Aorta (tissue), 5 donors: ENCODE measurements around the gene MYL10. TPM values are rescaled to one million over a fixed set of nuclear protein-coding genes. Genes with fewer than 3 reads are reported as not detected.

Experiments
- ATAC-seq: fragments of 200-7000 bp; cut with Tn5 transposase; one replicate; pipeline ENCODE4 v1.9.1; 2022; ENCODE audit warnings: moderate library complexity; ENCODE audit not compliant: low FRiP score
- DNase-seq, 2 donors: peaks; one replicate each; pipeline ENCODE4 v3.0.0-alpha.2; 2020
- H3K27ac ChIP-seq, 2 donors: one replicate each; pipeline ENCODE4 v1.5.1; 2013; ENCODE audit warnings: low read length in 2 of 2, mild to moderate bottlenecking in 2 of 2, moderate library complexity in 2 of 2, control low read depth in 1 of 2, inconsistent platforms in 1 of 2, low read depth in 1 of 2
- H3K27me3 ChIP-seq, 2 donors: one replicate each; pipeline ENCODE4 v1.6.1; 2013; ENCODE audit warnings: control low read depth in 1 of 2, low read length in 1 of 2, mild to moderate bottlenecking in 1 of 2, moderate library complexity in 1 of 2; ENCODE audit not compliant: insufficient read depth in 2 of 2, control insufficient read depth in 1 of 2
- H3K36me3 ChIP-seq, 2 donors: one replicate each; pipeline ENCODE4 v1.6.1; 2013; ENCODE audit warnings: control low read depth in 1 of 2, low read length in 1 of 2, mild to moderate bottlenecking in 1 of 2; ENCODE audit not compliant: insufficient read depth in 2 of 2, control insufficient read depth in 1 of 2
- H3K4me1 ChIP-seq, 2 donors: one replicate each; pipeline ENCODE4 v1.6.1; 2013; ENCODE audit warnings: low read length in 2 of 2, control low read depth in 1 of 2, mild to moderate bottlenecking in 1 of 2, moderate library complexity in 1 of 2; ENCODE audit not compliant: insufficient read depth in 2 of 2, control insufficient read depth in 1 of 2
- H3K4me3 ChIP-seq, 2 donors: one replicate each; pipeline ENCODE4 v1.5.1; 2013; ENCODE audit warnings: low read length in 2 of 2, control low read depth in 1 of 2, mild to moderate bottlenecking in 1 of 2
- H3K9me3 ChIP-seq: one replicate; pipeline ENCODE4 v1.6.1; 2013; ENCODE audit warnings: mild to moderate bottlenecking, low read length; ENCODE audit not compliant: control insufficient read depth
- WGBS, 2 donors: extraction: QIAGEN DNeasy Blood & Tissue Kit; methylation state at CpG; one replicate each; pipeline ENCODE4 v1.1.7; 2013; 5-methylcytosine and 5-hydroxymethylcytosine counted together
- intact Hi-C, 2 donors: fragments of 100-400 bp; cut with DNase I; formaldehyde crosslinking; loops; one replicate each; pipeline versions ENCODE4 v1.14.2 to v1.15.0; 2022
- polyA plus RNA-seq, 2 donors: library from polyadenylated mRNA; stranded (reverse); fragments of 200-250 nt; gene quantifications; one replicate each; pipeline ENCODE4 v1.2.3, GENCODE V29; 2013
- total RNA-seq, 2 donors: library from RNA; stranded (reverse); fragmentation: NEBNext Ultra II Directional; extraction: Animal tissue kit (Norgen Biotek cat#: 25700); gene quantifications; one replicate each; pipeline ENCODE4 v1.2.1, GENCODE V29; 2021
- donor health status: healthy with polysubstance abuse.
- donor health status: Bipolar disorder and iron deficiency.
- donor health status: DM: no; HTN: no; CAD: no.
- donor health status: DM: no; HTN: no; CAD: no.
- donor health status: DM: yes; HTN: yes; CAD: no.

The MYL10 gene
- total and polyA plus RNA-seq, 4 donors, result not detected

- H3K4me1 ChIP-seq, result no peaks in the 10 kb centered on the region
- no peak overlapping the region for H3K4me3 ChIP-seq
- H3K36me3 ChIP-seq, result no peaks in the 10 kb centered on the region
- DNase-seq (no peak), ATAC-seq (no peak)
- intact Hi-C loops, result no loop called here
- peaks cover 2% of the 10 kb centered on the region for H3K9me3 ChIP-seq
- H3K27ac ChIP-seq, result no peak overlapping the region
- H3K27me3 ChIP-seq, result no peaks in the 10 kb centered on the region
- 94 to 97% methylated on average over 2 of the region's 2 CpGs for WGBS, 2 donors
These were observed 37.6 kb downstream of the MYL10 start for GRCh38 chr7:101591504-101591903.

DNA sequence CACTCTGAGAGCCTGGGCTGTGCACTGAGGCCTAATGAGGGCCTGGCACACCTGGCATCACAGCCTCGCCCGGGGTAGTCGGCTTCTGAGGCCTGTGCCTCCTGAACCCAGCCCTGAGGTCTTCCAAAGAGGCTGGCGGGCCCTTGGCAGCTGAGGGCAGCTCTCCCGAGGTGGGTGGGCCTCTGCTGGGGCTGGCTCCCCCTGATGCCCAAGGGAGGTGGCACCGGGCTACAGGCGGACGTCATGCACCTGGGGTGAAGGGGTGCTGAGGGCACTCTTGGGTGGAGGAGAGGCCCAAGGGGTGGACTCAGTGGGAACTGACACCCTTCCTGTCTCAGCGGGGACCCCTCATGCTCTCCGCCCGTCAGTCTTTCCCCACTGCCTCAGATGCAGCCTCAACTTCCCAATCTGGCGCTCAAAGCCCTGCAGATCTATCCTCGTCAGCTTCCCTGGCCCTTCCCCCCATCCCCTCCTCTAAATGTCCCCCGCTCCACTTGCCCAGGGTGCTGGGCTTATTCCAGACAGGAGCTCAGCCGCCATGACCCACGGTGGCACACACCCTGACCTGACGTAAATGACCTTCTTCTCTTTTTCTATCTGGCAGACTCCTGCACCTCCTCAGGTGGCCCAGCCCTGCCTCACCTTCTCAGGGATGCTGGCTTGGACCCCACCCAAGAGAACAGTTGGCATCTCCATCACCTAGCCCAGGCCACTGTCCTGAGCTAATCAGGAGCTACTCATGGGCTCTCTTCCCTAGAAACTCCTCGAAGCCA, 38.2 kb downstream of the MYL10 start:
- Histone ChIP-seq H3K36me3 (no peaks in the 10 kb centered on the region), H3K27me3 (no peaks in the 10 kb centered on the region), H3K4me1 (no peaks in the 10 kb centered on the region), H3K4me3 (no peak overlapping the region), H3K27ac (no peak overlapping the region), H3K9me3 (no peaks in the 10 kb centered on the region)
- DNase-seq, result no peak
- WGBS, 2 donors, result 90 to 91% methylated on average over 18 of the region's 18 CpGs
- ATAC-seq, result no peak
- intact Hi-C loops, result no loop called here

DNA sequence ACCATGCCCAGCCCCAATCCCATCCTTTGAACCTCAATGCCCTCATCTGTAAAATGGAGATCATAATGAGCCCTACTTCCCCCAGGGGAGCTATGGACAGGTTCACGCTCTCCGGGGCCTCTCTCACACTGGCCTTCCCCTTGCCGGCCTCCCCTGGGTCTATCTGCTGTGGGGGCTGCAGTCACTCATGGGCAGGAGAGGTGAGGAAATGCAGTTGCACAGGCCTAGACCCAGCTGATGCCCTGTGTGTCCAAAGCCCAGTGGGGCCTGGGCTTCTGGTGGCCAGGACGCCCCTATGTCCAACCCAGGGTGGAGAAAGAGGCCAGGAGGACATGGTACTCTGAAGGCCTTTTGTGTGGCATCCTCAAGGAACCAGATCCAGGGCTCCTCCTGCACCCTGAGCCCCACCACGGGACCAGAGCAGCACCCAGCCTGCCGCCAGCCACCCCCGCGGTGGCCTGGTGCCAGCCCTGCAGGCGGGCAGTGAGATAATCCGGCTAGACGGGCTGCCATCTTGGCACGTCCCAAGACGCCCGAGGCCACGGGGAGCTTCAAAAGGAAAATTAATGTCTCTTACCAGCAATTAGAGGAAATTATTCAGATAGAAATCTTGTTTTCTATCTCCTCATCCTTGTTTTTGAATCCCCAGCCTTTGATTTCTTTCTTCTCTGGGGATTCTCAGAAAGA, 39.0 kb downstream of the MYL10 start:
- Histone ChIP-seq H3K27ac (no peak overlapping the region), H3K9me3 (no peaks in the 10 kb centered on the region), H3K36me3 (no peaks in the 10 kb centered on the region), H3K4me3 (no peak overlapping the region), H3K27me3 (no peaks in the 10 kb centered on the region), H3K4me1 (no peaks in the 10 kb centered on the region)
- DNase-seq (no peak), ATAC-seq (no peak)
- 52 to 59% methylated on average over 15 of the region's 15 CpGs for WGBS, 2 donors
- intact Hi-C loops, result loop anchor here in 1 of 2 donors (10.0 kb wide), 1 partner anchor 665 kb away; no protein-coding TSS in a partner anchor

- intact Hi-C loops, result loop anchor here in 1 of 2 donors (10.0 kb wide), 1 partner anchor 666 kb away; no protein-coding TSS in a partner anchor
- H3K9me3 ChIP-seq, result no peaks in the 10 kb centered on the region
- no peaks in the 10 kb centered on the region for H3K36me3 ChIP-seq
- DNase-seq (no peak), ATAC-seq (no peak)
- H3K27me3 ChIP-seq, result no peaks in the 10 kb centered on the region
- 96 to 99% methylated on average over 5 of the region's 5 CpGs for WGBS, 2 donors
- H3K4me3 ChIP-seq, result no peak overlapping the region
- H3K4me1 ChIP-seq, result no peaks in the 10 kb centered on the region
- no peak overlapping the region for H3K27ac ChIP-seq
These were observed 40.0 kb downstream of the MYL10 start for GRCh38 chr7:101589052-101589451.

DNA sequence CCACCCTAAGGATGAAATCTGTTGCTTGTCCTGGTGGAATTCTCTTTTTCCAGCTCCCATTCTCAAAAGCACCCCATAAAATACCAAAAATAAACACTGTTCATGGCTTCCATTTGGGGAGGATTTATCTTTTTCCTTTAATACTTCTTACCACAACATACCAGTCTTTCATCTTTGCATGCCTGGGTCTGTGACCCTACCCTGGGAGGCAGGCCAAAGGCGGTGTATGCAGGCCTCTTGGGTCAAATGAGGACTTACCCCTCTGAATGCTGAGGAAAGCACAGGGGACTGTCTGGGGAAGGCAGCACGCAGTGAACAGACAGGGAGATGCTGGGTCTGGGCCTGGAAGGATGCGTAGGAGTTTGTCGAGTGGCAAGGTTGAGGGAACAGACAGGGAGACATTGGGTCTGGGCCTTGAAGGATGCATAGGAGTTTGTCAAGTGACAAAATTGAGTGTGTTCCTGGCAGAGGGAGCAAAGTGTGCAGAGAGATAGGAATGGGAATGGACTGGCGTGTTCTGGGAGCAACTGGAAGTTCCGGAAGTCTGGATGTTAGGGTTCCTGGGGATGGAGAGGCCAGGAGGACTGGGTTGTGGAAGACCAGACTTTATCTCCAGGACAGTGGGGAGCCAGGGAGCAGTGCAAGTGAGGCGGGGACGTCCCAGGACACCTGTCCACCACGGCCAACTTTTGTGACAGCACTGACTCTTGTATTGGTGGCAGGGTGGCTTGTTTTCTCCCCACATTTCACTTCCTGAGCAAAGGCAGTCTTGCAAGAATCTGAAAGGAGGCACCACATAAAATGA, 40.8 kb downstream of the MYL10 start:
- H3K4me3 ChIP-seq, result no peak overlapping the region
- no peak overlapping the region for H3K27ac ChIP-seq
- DNase-seq (no peak), ATAC-seq (no peak)
- H3K4me1 ChIP-seq, result no peaks in the 10 kb centered on the region
- H3K36me3 ChIP-seq, result no peaks in the 10 kb centered on the region
- intact Hi-C loops, result loop anchor here in 1 of 2 donors (10.0 kb wide), 1 partner anchor 666 kb away; no protein-coding TSS in a partner anchor
- H3K9me3 ChIP-seq, result peaks cover 2% of the 10 kb centered on the region
- 90 to 94% methylated on average over 9 of the region's 9 CpGs for WGBS, 2 donors
- no peaks in the 10 kb centered on the region for H3K27me3 ChIP-seq

DNA sequence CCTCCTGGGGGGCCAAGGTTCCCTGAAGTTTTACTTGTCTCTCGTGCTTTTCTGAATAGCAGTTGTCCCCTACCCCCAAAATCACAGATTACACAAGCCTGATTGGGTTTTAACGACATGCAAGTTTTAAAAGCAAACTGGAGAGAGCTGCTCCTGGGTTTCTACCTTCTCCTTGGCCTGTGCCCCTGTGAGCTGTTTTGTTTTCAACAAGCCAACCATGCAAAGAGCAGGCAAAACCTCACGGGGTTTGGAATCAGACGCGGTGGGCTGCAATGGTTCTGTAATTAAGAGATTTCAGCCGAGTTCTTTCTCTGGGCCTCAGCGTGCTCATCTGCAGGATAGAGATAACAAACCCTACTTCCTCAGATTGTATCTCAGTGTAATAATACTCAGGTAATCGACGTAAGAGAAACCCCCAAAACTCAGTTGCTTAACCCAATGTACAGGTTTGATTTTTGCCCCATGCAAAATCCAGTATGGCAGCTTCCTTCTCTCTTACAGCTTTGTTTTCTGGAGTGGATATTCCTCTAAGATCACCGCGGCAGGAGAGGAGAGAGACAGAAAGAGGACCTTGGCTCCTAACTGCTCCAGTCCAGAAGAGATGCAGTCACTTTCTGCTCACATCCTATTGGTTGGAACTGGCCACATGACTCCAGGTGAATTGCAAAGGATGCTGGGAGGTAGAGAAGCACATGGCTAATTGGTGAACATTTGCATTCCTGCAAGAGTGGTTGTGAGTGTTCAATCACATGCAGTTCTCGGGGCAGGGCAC, 42.0 kb downstream of the MYL10 start:
- H3K4me1 ChIP-seq, result no peaks in the 10 kb centered on the region
- no peaks in the 10 kb centered on the region for H3K27me3 ChIP-seq
- no peak overlapping the region for H3K4me3 ChIP-seq
- H3K36me3 ChIP-seq, result no peaks in the 10 kb centered on the region
- H3K9me3 ChIP-seq, result peaks cover 4% of the 10 kb centered on the region
- ATAC-seq (no peak), DNase-seq (no peak)
- H3K27ac ChIP-seq, result no peak overlapping the region
- intact Hi-C loops, result loop anchor here in 1 of 2 donors (10.0 kb wide), 1 partner anchor 668 kb away; no protein-coding TSS in a partner anchor
- WGBS, 2 donors, result 86 to 89% methylated on average over 12 of the region's 12 CpGs

GRCh38 chr7:101586078-101586905, 42.8 kb downstream of the MYL10 start:
- ATAC-seq, result no peak
- WGBS, 2 donors, result 88 to 89% methylated on average over 18 of the region's 18 CpGs
- no peak overlapping the region for H3K27ac ChIP-seq
- H3K4me1 ChIP-seq, result no peaks in the 10 kb centered on the region
- no peak for DNase-seq
- H3K9me3 ChIP-seq, result peaks cover 4% of the 10 kb centered on the region
- H3K27me3 ChIP-seq, result no peaks in the 10 kb centered on the region
- H3K4me3 ChIP-seq, result no peak overlapping the region
- no peaks in the 10 kb centered on the region for H3K36me3 ChIP-seq
- intact Hi-C loops, result loop anchor here in 1 of 2 donors (10.0 kb wide), 1 partner anchor 669 kb away; no protein-coding TSS in a partner anchor
